Osteoblast (primary cell): ENCODE data around the gene SFXN3. TPM values are rescaled to one million over a fixed set of nuclear protein-coding genes. Genes with fewer than 3 reads are reported as not detected.

ENCODE experiments used
- DNase-seq: peaks from one replicate; pipeline ENCODE4 v3.0.0; 2011; ENCODE audit warnings: low spot score, mixed read lengths; ENCODE audit not compliant: insufficient read length; ENCODE audit errors: missing footprints
- H2AFZ ChIP-seq: 2 replicates; pipeline ENCODE4 v1.6.0; 2011; ENCODE audit warnings: mild to moderate bottlenecking, low read length
- H3K27ac ChIP-seq: 2 replicates; pipeline ENCODE4 v1.5.1; 2011; ENCODE audit warnings: mild to moderate bottlenecking, low read depth, low read length, moderate library complexity
- H3K27me3 ChIP-seq: 2 replicates; pipeline ENCODE4 v1.6.0; 2012; ENCODE audit warnings: mild to moderate bottlenecking, control low read depth, inconsistent platforms, low read length, moderate library complexity; ENCODE audit not compliant: insufficient read depth
- H3K36me3 ChIP-seq: 2 replicates; pipeline ENCODE4 v1.5.1; 2011; ENCODE audit warnings: mild to moderate bottlenecking, low read length, control low read depth, moderate library complexity; ENCODE audit not compliant: insufficient read depth
- H3K4me1 ChIP-seq: 2 replicates; pipeline ENCODE4 v1.5.1; 2011; ENCODE audit warnings: mild to moderate bottlenecking, low read length, control low read depth, moderate library complexity; ENCODE audit not compliant: insufficient read depth
- H3K4me2 ChIP-seq: 2 replicates; pipeline ENCODE4 v1.6.0; 2011; ENCODE audit warnings: mild to moderate bottlenecking, low read length; ENCODE audit not compliant: insufficient read depth
- H3K4me3 ChIP-seq: fragments of 200-600 bp; sonication (generic); 3 replicates; pipeline ENCODE4 v1.5.1; 2012; ENCODE audit warnings: mild to moderate bottlenecking, low read length, inconsistent platforms; ENCODE audit not compliant: insufficient read depth
- H3K79me2 ChIP-seq: 2 replicates; pipeline ENCODE4 v1.6.0; 2012; ENCODE audit warnings: mild to moderate bottlenecking, low read length, control low read depth, inconsistent platforms; ENCODE audit not compliant: insufficient read depth
- H3K9me3 ChIP-seq: 2 replicates; pipeline ENCODE4 v1.5.1; 2011; ENCODE audit warnings: low read depth, low read length, control low read depth
- H4K20me1 ChIP-seq: 2 replicates; pipeline ENCODE4 v1.6.0; 2012; ENCODE audit warnings: mild to moderate bottlenecking, low read length, control low read depth; ENCODE audit not compliant: insufficient read depth
- CTCF ChIP-seq: IDR thresholded peaks from 2 replicates; pipeline ENCODE4 v1.5.1; 2011; ENCODE audit warnings: mild to moderate bottlenecking, low read depth, low read length, moderate library complexity; ENCODE audit errors: extremely low read depth
- total RNA-seq: library from RNA; depleted of rRNA; stranded (reverse); fragments of >200 nt; gene quantifications from 2 replicates; pipeline ENCODE4 v1.2.3, GENCODE V29; 2012

Gene SFXN3
- total RNA-seq, 1 donor, result 103 TPM

- Histone ChIP-seq H3K4me1 (peaks cover 25% of the 10 kb centered on the region), H3K79me2 (peaks cover 3% of the 10 kb centered on the region), H3K4me3 (no peak overlapping the region), H3K36me3 (peaks cover 4% of the 10 kb centered on the region), H4K20me1 (no peaks in the 10 kb centered on the region), H3K27ac (no peak overlapping the region), H3K4me2 (peak overlapping the region; percentile 6), H3K9me3 (no peaks in the 10 kb centered on the region), H3K27me3 (peaks cover 19% of the 10 kb centered on the region), H2AFZ (no peak overlapping the region)
- no peak for TF ChIP-seq CTCF
- peak; percentile 88 for DNase-seq
Measured at GRCh38 chr10:101053516-101053915, 22.5 kb downstream of the SFXN3 start.

- TF ChIP-seq CTCF, result no peak
- no peak for DNase-seq
- Histone ChIP-seq H3K4me2 (no peak overlapping the region), H3K79me2 (peaks cover 6% of the 10 kb centered on the region), H2AFZ (no peak overlapping the region), H3K9me3 (no peaks in the 10 kb centered on the region), H3K4me1 (peaks cover 25% of the 10 kb centered on the region), H4K20me1 (no peaks in the 10 kb centered on the region), H3K27me3 (peaks cover 11% of the 10 kb centered on the region), H3K36me3 (peaks cover 4% of the 10 kb centered on the region), H3K4me3 (no peak overlapping the region), H3K27ac (no peak overlapping the region)
Measured at GRCh38 chr10:101054351-101054750, 23.3 kb downstream of the SFXN3 start.

- no peak for DNase-seq
- no peak overlapping the region for H3K4me3 ChIP-seq
- no peaks in the 10 kb centered on the region for H3K9me3 ChIP-seq
- H3K27ac ChIP-seq, result no peak overlapping the region
- no peaks in the 10 kb centered on the region for H4K20me1 ChIP-seq
- H3K4me1 ChIP-seq, result peaks cover 30% of the 10 kb centered on the region
- H3K4me2 ChIP-seq, result no peak overlapping the region
- H3K27me3 ChIP-seq, result peaks cover 6% of the 10 kb centered on the region
- H3K36me3 ChIP-seq, result peaks cover 4% of the 10 kb centered on the region
- H2AFZ ChIP-seq, result no peak overlapping the region
- TF ChIP-seq CTCF, result no peak
- H3K79me2 ChIP-seq, result peaks cover 9% of the 10 kb centered on the region
Measured at GRCh38 chr10:101054876-101055275, 23.8 kb downstream of the SFXN3 start.

- Histone ChIP-seq H3K9me3 (no peaks in the 10 kb centered on the region), H2AFZ (no peak overlapping the region), H4K20me1 (no peaks in the 10 kb centered on the region), H3K27ac (no peak overlapping the region), H3K36me3 (peaks cover 4% of the 10 kb centered on the region), H3K79me2 (peaks cover 9% of the 10 kb centered on the region), H3K27me3 (peaks cover under 1% of the 10 kb centered on the region), H3K4me1 (peaks cover 35% of the 10 kb centered on the region), H3K4me2 (no peak overlapping the region), H3K4me3 (no peak overlapping the region)
- no peak for TF ChIP-seq CTCF
- no peak for DNase-seq
Measured at GRCh38 chr10:101055411-101055810, 24.4 kb downstream of the SFXN3 start.
